ENCODE data around the gene DDAH1.

DNA sequence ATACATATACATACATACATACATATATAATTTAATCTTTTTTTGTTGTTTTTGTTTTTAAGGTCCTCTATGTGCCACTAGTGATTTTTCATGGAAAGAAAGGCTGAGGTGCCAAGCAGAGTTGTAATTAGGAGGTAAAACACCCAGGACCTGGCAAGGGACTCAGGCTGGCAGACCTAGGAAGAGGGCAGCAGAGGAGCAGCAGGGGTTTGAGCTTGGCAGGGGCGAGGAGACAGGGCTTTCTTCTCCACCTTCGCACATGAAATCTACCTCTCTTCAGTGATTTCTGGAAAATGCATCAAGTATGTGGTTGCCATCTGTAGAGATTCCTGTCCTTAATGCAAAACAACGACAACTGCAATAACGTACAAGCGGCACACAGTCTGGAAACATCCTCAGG is 31.9 kb downstream of the DDAH1 start:
- TF ChIP-seq HDAC6 (IDR thresholded peaks at IDR 0.05; ENCODE audit: low read depth, low read length) = no peak
- TF ChIP-seq, protein P1, sequence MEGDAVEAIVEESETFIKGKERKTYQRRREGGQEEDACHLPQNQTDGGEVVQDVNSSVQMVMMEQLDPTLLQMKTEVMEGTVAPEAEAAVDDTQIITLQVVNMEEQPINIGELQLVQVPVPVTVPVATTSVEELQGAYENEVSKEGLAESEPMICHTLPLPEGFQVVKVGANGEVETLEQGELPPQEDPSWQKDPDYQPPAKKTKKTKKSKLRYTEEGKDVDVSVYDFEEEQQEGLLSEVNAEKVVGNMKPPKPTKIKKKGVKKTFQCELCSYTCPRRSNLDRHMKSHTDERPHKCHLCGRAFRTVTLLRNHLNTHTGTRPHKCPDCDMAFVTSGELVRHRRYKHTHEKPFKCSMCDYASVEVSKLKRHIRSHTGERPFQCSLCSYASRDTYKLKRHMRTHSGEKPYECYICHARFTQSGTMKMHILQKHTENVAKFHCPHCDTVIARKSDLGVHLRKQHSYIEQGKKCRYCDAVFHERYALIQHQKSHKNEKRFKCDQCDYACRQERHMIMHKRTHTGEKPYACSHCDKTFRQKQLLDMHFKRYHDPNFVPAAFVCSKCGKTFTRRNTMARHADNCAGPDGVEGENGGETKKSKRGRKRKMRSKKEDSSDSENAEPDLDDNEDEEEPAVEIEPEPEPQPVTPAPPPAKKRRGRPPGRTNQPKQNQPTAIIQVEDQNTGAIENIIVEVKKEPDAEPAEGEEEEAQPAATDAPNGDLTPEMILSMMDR (IDR thresholded peaks at IDR 0.05; ENCODE audit: control extremely low read depth in 1 of 3, insufficient read depth in 1 of 3, low read depth in 1 of 3, low read length in 3 of 3) = no peak
- no peak for TF ChIP-seq POLR2A (IDR thresholded peaks at IDR 0.05; ENCODE audit: control extremely low read depth in 1 of 2, low read depth in 2 of 2, low read length in 2 of 2)
- no peak for TF ChIP-seq EZH2 (IDR thresholded peaks at IDR 0.05; ENCODE audit: low read depth, low read length, severe bottlenecking)
- TF ChIP-seq, protein P2, sequence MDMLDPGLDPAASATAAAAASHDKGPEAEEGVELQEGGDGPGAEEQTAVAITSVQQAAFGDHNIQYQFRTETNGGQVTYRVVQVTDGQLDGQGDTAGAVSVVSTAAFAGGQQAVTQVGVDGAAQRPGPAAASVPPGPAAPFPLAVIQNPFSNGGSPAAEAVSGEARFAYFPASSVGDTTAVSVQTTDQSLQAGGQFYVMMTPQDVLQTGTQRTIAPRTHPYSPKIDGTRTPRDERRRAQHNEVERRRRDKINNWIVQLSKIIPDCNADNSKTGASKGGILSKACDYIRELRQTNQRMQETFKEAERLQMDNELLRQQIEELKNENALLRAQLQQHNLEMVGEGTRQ (IDR thresholded peaks at IDR 0.05; ENCODE audit: low read length) = no peak
- TF ChIP-seq RXRA (IDR thresholded peaks at IDR 0.05; ENCODE audit: insufficient read depth, low read depth, low read length) = no peak
- TF ChIP-seq, protein P3, sequence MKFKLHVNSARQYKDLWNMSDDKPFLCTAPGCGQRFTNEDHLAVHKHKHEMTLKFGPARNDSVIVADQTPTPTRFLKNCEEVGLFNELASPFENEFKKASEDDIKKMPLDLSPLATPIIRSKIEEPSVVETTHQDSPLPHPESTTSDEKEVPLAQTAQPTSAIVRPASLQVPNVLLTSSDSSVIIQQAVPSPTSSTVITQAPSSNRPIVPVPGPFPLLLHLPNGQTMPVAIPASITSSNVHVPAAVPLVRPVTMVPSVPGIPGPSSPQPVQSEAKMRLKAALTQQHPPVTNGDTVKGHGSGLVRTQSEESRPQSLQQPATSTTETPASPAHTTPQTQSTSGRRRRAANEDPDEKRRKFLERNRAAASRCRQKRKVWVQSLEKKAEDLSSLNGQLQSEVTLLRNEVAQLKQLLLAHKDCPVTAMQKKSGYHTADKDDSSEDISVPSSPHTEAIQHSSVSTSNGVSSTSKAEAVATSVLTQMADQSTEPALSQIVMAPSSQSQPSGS (IDR thresholded peaks at IDR 0.05; ENCODE audit: low read length) = no peak
- no peak for TF ChIP-seq SIN3A (conservative IDR thresholded peaks at IDR 0.05 in 1 of 2, IDR thresholded peaks at IDR 0.05 in 1 of 2; ENCODE audit: low read depth in 1 of 2, low read length in 2 of 2)
- TF ChIP-seq JUN (IDR thresholded peaks at IDR 0.05; ENCODE audit: low read depth, low read length) = no peak
- no peak for TF ChIP-seq POLR2AphosphoS5 (IDR thresholded peaks at IDR 0.05; ENCODE audit: low read depth, low read length)
- TF ChIP-seq TBP (IDR thresholded peaks at IDR 0.05; ENCODE audit: low read depth, low read length) = no peak
- no peak for TF ChIP-seq RAD21 (IDR thresholded peaks at IDR 0.05 in 1 of 2, conservative IDR thresholded peaks at IDR 0.05 in 1 of 2; ENCODE audit: low read depth in 2 of 2, low read length in 2 of 2)
- TF ChIP-seq EP300 (IDR thresholded peaks at IDR 0.05; ENCODE audit: borderline replicate concordance in 1 of 2, low read depth in 2 of 2, low read length in 2 of 2) = no peak
- no peak for TF ChIP-seq YY1 (IDR thresholded peaks at IDR 0.05; ENCODE audit: low read depth, low read length)
